ENCODE data around the gene WDR4.
A peak's percentile ranks its signal among the peaks of the same experiment; 100 is the strongest.
"Not testable (repeated sequence)": the region's sequence is repeated elsewhere in the genome, so short reads cannot be mapped to it uniquely, and the experiment has no call there.

Gene WDR4

DNA sequence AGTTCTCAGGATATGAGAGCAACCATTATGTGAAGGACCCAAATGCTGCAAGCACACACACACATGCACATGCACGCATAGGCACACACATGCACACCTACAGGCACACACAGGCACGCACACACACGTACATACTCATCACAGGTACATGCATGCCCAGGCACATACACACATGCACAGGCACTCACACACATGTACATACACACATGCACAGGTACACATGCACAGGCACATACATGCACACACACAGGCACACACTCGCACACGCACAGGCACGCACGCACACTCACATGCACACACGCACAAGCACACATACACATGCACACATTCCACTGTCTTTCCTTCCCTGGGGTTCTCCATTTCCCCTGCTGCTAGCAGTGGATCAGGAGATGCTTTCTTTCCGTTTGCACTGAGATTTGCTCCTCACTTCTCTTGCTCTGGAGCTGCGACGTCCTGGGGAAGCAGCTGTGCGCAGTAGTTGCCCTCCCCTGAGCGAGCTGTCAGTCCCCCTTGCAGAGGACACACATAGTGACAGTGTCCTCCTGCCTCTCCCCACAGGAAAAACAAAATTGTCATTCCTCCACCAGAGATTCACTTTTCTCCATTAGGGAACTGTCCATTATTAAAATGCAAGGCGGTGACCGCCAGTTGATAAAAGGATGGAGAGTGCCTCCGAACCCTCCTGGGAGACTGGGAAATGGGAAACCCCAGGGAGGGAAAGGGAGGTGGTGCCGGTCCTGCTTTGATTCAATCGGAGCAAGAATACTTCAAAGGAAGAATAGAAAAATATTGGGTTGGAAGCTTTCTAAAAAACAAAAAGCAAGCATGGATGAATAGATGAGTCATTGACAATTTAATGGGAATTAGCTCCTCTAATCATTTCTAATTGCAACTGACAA is 69.5 kb downstream of the WDR4 start:
- no peak for DNase-seq

- DNase-seq, result no peak
Measured at GRCh38 chr21:42809171-42809570, 70.2 kb downstream of the WDR4 start.

DNA sequence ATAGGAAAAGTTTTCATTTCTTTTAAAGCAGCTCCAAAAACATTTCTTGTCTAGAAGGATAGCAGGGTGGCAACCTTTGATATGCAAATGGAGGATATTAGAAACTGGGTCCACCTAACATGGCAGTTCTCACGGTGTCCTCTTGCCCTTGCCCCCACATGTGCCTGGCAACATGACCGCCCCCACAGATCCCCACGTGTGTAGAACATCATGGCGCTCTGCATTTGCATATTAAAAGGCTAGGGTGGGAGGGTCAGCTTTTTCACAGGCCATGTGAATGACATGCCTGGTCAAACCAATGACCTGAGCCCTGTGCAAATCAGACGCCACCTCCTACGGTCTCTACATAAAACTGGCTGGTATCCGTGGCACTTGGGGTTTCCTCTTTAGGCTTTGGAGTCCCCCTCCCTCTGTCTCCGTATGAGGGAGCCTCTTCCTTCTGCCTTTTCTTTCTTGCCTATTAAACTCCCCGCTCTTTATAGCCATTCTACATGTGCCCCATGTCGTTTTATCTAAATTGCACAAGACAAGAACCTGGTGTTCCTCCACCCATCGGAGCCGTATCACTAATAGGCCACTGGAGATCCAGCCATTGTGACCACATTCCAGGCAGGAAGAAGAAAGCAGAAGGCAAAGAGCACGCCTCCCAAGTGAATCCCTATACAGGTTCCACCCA is 71.3 kb downstream of the WDR4 start:
- DNase-seq, result no peak

GRCh38 chr21:42807293-42807895 is 71.9 kb downstream of the WDR4 start:
- not testable (repeated sequence) for DNase-seq

DNA sequence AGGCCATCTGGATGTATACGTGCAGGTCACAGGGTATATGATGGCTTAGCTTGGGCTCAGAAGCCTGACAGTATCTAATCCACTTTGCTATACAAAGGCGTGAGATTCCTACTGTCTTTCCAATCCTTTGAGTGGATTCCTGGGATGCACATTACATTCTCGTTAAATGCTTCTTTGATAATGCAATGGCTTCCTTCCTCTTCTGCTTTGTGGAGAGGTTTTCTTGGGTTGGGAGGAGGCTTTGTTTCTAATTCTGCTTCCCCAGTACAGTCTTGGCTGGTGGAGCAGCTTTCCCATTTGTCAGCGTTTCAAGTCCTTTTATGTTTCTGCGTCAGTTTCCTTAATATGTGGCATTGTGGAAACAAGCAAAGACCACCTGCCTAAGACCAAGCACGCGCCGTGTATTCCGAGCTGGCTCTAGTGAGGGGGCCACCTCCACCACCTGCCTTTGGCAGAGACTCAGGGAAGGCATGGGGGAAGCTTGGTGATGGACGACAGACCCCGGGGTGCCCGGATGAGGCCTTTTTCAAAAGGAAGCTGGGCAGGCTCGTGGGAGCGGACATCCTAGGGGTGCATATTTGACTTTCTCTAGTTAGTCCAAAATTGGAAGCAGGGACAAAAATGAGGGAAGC is 72.7 kb downstream of the WDR4 start:
- no peak for DNase-seq

GRCh38 chr21:42801616-42802015 is 77.7 kb downstream of the WDR4 start:
- not testable (repeated sequence) for DNase-seq

DNA sequence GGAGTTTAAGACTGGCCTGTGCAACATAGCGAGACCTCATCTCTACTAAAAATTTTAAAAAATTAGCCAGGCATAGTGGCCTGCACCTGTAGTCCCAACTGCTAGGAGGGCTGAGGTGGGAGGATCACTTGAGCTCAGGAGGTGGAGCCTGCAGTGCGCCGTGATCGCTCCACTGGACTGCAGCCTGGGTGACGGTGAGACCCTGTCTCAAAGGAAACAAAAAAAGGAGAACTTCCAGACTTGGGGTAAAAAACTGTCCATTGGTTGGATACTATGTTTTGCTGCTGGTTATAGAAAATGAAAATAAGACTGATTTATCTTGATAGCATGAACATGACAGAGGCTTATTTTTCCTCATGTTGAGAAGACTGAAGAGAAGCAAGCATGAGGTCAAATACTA is 79.4 kb downstream of the WDR4 start:
- DNase-seq, result peak; percentile 60

DNA sequence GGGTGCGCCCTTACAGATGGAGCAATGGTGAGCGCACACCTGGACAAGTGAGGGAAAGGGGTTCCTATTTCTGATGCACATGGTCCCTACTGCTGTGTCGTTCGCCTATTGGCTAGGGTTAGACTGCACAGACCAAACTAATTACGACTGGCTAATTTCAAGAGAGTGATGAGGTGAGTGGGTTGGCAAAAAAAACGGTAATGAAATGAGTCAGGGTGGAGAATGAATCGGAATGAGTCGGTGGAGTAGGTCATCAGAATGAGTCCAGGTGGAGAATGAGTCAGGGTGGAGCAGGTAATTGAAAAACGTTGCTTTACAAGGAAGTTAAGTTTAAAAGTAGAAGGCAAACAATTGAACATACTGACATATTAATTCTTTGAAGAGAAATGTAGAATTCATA is 79.8 kb downstream of the WDR4 start:
- DNase-seq, result no peak

All from CD4-positive, alpha-beta T cell treated with Interleukin-15 for 1 hour (primary cell).